Measurements from ENCODE around the gene STK10.
A peak's percentile ranks its signal among the peaks of the same experiment; 100 is the strongest.

Gene STK10

GRCh38 chr5:172142709-172143215 is 45.3 kb downstream of the STK10 start:
- peak; percentile 57 for DNase-seq (ENCODE audit: low spot score)

GRCh38 chr5:172141949-172142319 is 46.1 kb downstream of the STK10 start:
- DNase-seq (ENCODE audit: low spot score): peak; percentile 22

GRCh38 chr5:172140866-172141265 is 47.2 kb downstream of the STK10 start:
- DNase-seq (ENCODE audit: low spot score): no peak

GRCh38 chr5:172140120-172140519 is 47.9 kb downstream of the STK10 start:
- no peak for DNase-seq (ENCODE audit: low spot score)

GRCh38 chr5:172137046-172137445 is 51.0 kb downstream of the STK10 start:
- DNase-seq (ENCODE audit: low spot score): no peak

- DNase-seq (ENCODE audit: low spot score): no peak
These were observed 54.5 kb downstream of the STK10 start for GRCh38 chr5:172133359-172134029.

- DNase-seq (ENCODE audit: low spot score): no peak
These were observed 56.3 kb downstream of the STK10 start for GRCh38 chr5:172131690-172132089.

GRCh38 chr5:172129256-172129910 is 58.6 kb downstream of the STK10 start:
- DNase-seq (ENCODE audit: low spot score): no peak

- no peak for DNase-seq (ENCODE audit: low spot score)
These were observed 60.4 kb downstream of the STK10 start for GRCh38 chr5:172127581-172127980.

GRCh38 chr5:172123269-172123692 is 64.7 kb downstream of the STK10 start:
- no peak for DNase-seq (ENCODE audit: low spot score)

- no peak for DNase-seq (ENCODE audit: low spot score)
These were observed 67.9 kb downstream of the STK10 start for GRCh38 chr5:172119921-172120688.

GRCh38 chr5:172118891-172119290 is 69.1 kb downstream of the STK10 start:
- no peak for DNase-seq (ENCODE audit: low spot score)

- no peak for DNase-seq (ENCODE audit: low spot score)
These were observed 69.9 kb downstream of the STK10 start for GRCh38 chr5:172117977-172118701.

- no peak for DNase-seq (ENCODE audit: low spot score)
These were observed 72.5 kb downstream of the STK10 start for GRCh38 chr5:172115541-172115982.

- peak; percentile 76 for DNase-seq (ENCODE audit: low spot score)
These were observed 73.1 kb downstream of the STK10 start for GRCh38 chr5:172114875-172115422.

GRCh38 chr5:172113036-172113435 is 75.0 kb downstream of the STK10 start:
- DNase-seq (ENCODE audit: low spot score): no peak

- peak; percentile 60 for DNase-seq (ENCODE audit: low spot score)
These were observed 76.2 kb downstream of the STK10 start for GRCh38 chr5:172111852-172112225.

GRCh38 chr5:172110921-172111851 is 76.8 kb downstream of the STK10 start:
- DNase-seq (ENCODE audit: low spot score): peak; percentile 63

GRCh38 chr5:172110260-172110815 is 77.7 kb downstream of the STK10 start:
- no peak for DNase-seq (ENCODE audit: low spot score)

- DNase-seq (ENCODE audit: low spot score): no peak
These were observed 78.3 kb downstream of the STK10 start for GRCh38 chr5:172109749-172110148.
